H1 (cell line): ENCODE data around the gene CCDC74A. TPM values are rescaled to one million over a fixed set of nuclear protein-coding genes. Genes with fewer than 3 reads are reported as not detected.
"Not testable (repeated sequence)": the region's sequence is repeated elsewhere in the genome, so short reads cannot be mapped to it uniquely, and the experiment has no call there.

Experiments used
- CTCF ChIA-PET: fragments of 300-600 bp; sonication (Branson Sonifier 250); formaldehyde crosslinking; loops from one replicate; lab custom pipeline; 2021; ENCODE audit not compliant: partially characterized antibody; lab: Charles Lee
- POLR2A ChIA-PET: fragments of 300-600 bp; sonication (Branson Sonifier 250); formaldehyde crosslinking; loops from one replicate; lab custom pipeline; 2021; ENCODE audit warnings: inconsistent platforms; ENCODE audit not compliant: partially characterized antibody; lab: Charles Lee
- DNase-seq, 2 experiments: peaks; one replicate each; pipeline versions ENCODE4 v3.0.0 to v3.0.0-alpha.2; 2010 to 2022; ENCODE audit warnings: low spot score in 2 of 2, low read depth in 1 of 2, mixed read lengths in 1 of 2
- FAIRE-seq: peaks from 2 replicates; lab custom pipeline; 2011; peaks lifted over from hg19 to GRCh38; lab: Jason Lieb, UNC
- H2AFZ ChIP-seq: 2 replicates; pipeline ENCODE4 v1.8.1; 2012; ENCODE audit warnings: low read length, inconsistent platforms
- H2AK5ac ChIP-seq: 2 replicates; pipeline ENCODE4 v1.6.1; 2013; ENCODE audit warnings: low read depth, low read length
- H2BK120ac ChIP-seq: replicated peaks from 2 replicates; pipeline ENCODE3; 2013; ENCODE audit warnings: low read depth, low read length, inconsistent platforms
- H2BK12ac ChIP-seq: 2 replicates; pipeline ENCODE4 v1.6.1; 2013; ENCODE audit warnings: low read depth, low read length
- H2BK15ac ChIP-seq: 2 replicates; pipeline ENCODE4 v1.6.1; 2013; ENCODE audit warnings: low read length
- H2BK20ac ChIP-seq: 2 replicates; pipeline ENCODE4 v1.6.1; 2013; ENCODE audit warnings: low read length
- H2BK5ac ChIP-seq: 2 replicates; pipeline ENCODE4 v1.6.1; 2013; ENCODE audit warnings: low read depth, low read length
- H3K14ac ChIP-seq: 2 replicates; pipeline ENCODE4 v1.6.1; 2013; ENCODE audit warnings: inconsistent platforms; ENCODE audit not compliant: insufficient read length
- H3K18ac ChIP-seq: 2 replicates; pipeline ENCODE4 v1.6.1; 2013; ENCODE audit warnings: low read length; ENCODE audit errors: extremely low read depth
- H3K23ac ChIP-seq: 2 replicates; pipeline ENCODE4 v1.6.1; 2013; ENCODE audit warnings: inconsistent platforms; ENCODE audit not compliant: insufficient read length
- H3K23me2 ChIP-seq: 2 replicates; pipeline ENCODE4 v1.6.1; 2013; ENCODE audit warnings: low read depth, low read length
- H3K27ac ChIP-seq: 2 replicates; pipeline ENCODE4 v1.6.1; 2011; ENCODE audit warnings: low read depth, low read length, inconsistent platforms
- H3K27me3 ChIP-seq, 4 experiments: replicated peaks in 1 of 4; 1 replicate in 1 of 4; 2 replicates in 3 of 4; pipeline versions ENCODE4 v1.6.1 to v1.8.1; 2011 to 2013; ENCODE audit warnings: low read length in 3 of 4, mild to moderate bottlenecking in 3 of 4, inconsistent platforms in 2 of 4, mixed read lengths in 2 of 4, moderate library complexity in 1 of 4; ENCODE audit not compliant: control insufficient read depth in 3 of 4, insufficient read depth in 3 of 4; ENCODE audit errors: extremely low read depth in 1 of 4
- H3K36me3 ChIP-seq, 4 experiments: 2 replicates each; pipeline versions ENCODE4 v1.6.1 to v1.8.1; 2011 to 2013; ENCODE audit warnings: mild to moderate bottlenecking in 4 of 4, low read length in 3 of 4, moderate library complexity in 2 of 4, control low read depth in 1 of 4, inconsistent platforms in 1 of 4; ENCODE audit not compliant: insufficient read depth in 4 of 4, control insufficient read depth in 2 of 4
- H3K4ac ChIP-seq: replicated peaks from 2 replicates; pipeline ENCODE3; 2013; ENCODE audit warnings: low read length, low read depth, mixed read lengths, inconsistent platforms; ENCODE audit not compliant: insufficient read length
- H3K4me1 ChIP-seq, 4 experiments: replicated peaks in 1 of 4; 1 replicate in 1 of 4; 2 replicates in 3 of 4; pipeline versions ENCODE4 v1.6.1 to v1.8.1; 2011 to 2013; ENCODE audit warnings: low read length in 3 of 4, inconsistent platforms in 2 of 4, mixed read lengths in 1 of 4; ENCODE audit not compliant: insufficient read depth in 4 of 4, control insufficient read depth in 3 of 4
- H3K4me2 ChIP-seq, 2 experiments: 2 replicates each; pipeline versions ENCODE4 v1.6.1 to v1.8.1; 2011 to 2013; ENCODE audit warnings: low read depth in 2 of 2, low read length in 2 of 2, control low read depth in 1 of 2, inconsistent platforms in 1 of 2, mild to moderate bottlenecking in 1 of 2; ENCODE audit not compliant: insufficient read depth in 1 of 2
- H3K4me3 ChIP-seq, 4 experiments: fragments of 200-600, 300-600 bp in 1 of 4; sonication (generic), shearing (Covaris generic), sonication (Bioruptor Twin) in 1 of 4; 2 replicates each; pipeline versions ENCODE4 v1.5.1 to v1.8.1; 2011 to 2016; ENCODE audit warnings: low read length in 4 of 4, low read depth in 3 of 4, control low read depth in 2 of 4, inconsistent platforms in 2 of 4, mild to moderate bottlenecking in 2 of 4, mixed read lengths in 1 of 4, moderate library complexity in 1 of 4; ENCODE audit not compliant: insufficient read depth in 2 of 4; ENCODE audit errors: extremely low read depth in 1 of 4
- H3K56ac ChIP-seq: replicated peaks from 2 replicates; pipeline ENCODE3; 2013; ENCODE audit warnings: low read depth, mild to moderate bottlenecking, mixed read lengths, low read length, inconsistent platforms; ENCODE audit not compliant: insufficient read length
- H3K79me1 ChIP-seq: 2 replicates; pipeline ENCODE4 v1.6.1; 2013; ENCODE audit warnings: low read depth, low read length, control low read depth
- H3K79me2 ChIP-seq, 2 experiments: 2 replicates each; pipeline versions ENCODE4 v1.6.1 to v1.8.1; 2012 to 2013; ENCODE audit warnings: low read length in 2 of 2, mild to moderate bottlenecking in 2 of 2, inconsistent platforms in 1 of 2; ENCODE audit not compliant: insufficient read depth in 2 of 2, control insufficient read depth in 1 of 2
- H3K9ac ChIP-seq, 4 experiments: replicated peaks in 1 of 4; 1 replicate in 1 of 4; 2 replicates in 3 of 4; pipeline versions ENCODE4 v1.6.1 to v1.8.1; 2011 to 2013; ENCODE audit warnings: low read depth in 3 of 4, low read length in 3 of 4, control low read depth in 2 of 4, mild to moderate bottlenecking in 2 of 4, moderate library complexity in 2 of 4, inconsistent platforms in 1 of 4; ENCODE audit errors: extremely low read depth in 1 of 4
- H3K9me3 ChIP-seq, 2 experiments: 2 replicates each; pipeline versions ENCODE4 v1.6.1 to v1.8.1; 2012 to 2013; ENCODE audit warnings: mild to moderate bottlenecking in 2 of 2, moderate library complexity in 2 of 2, control low read depth in 1 of 2, inconsistent platforms in 1 of 2, low read depth in 1 of 2, low read length in 1 of 2, mixed read lengths in 1 of 2; ENCODE audit not compliant: insufficient read depth in 2 of 2
- H4K20me1 ChIP-seq, 2 experiments: replicated peaks in 1 of 2; 2 replicates each; pipeline versions ENCODE3 to v1.8.1; 2011 to 2013; ENCODE audit warnings: inconsistent platforms in 2 of 2, low read length in 2 of 2, mild to moderate bottlenecking in 1 of 2; ENCODE audit not compliant: insufficient read depth in 2 of 2, control insufficient read depth in 1 of 2
- H4K5ac ChIP-seq: 2 replicates; pipeline ENCODE4 v1.6.1; 2013; ENCODE audit warnings: low read length, low read depth, mixed read lengths, inconsistent platforms; ENCODE audit not compliant: insufficient read length
- H4K8ac ChIP-seq: 2 replicates; pipeline ENCODE4 v1.8.0; 2013; ENCODE audit warnings: mild to moderate bottlenecking, moderate library complexity, low read length, inconsistent platforms; ENCODE audit not compliant: insufficient read depth; ENCODE audit errors: extremely low read depth
- H4K91ac ChIP-seq: replicated peaks from 2 replicates; pipeline ENCODE3; 2013; ENCODE audit warnings: low read length, mixed read lengths, inconsistent platforms; ENCODE audit not compliant: insufficient read length
- WGBS, 2 experiments: shearing (Covaris generic) in 1 of 2; methylation state at CpG; one replicate each; pipeline versions ENCODE4 v1.1.6 to v1.1.7; 2013 to 2015; ENCODE audit warnings: low lambda C conversion rate in 2 of 2, mixed read lengths in 2 of 2, inconsistent platforms in 1 of 2, low coverage in 1 of 2, missing lambda C conversion rate in 1 of 2; ENCODE audit not compliant: insufficient replicate concordance in 2 of 2, insufficient coverage in 1 of 2, insufficient read length in 1 of 2; ENCODE audit errors: extremely low coverage in 1 of 2, missing lambda C conversion rate in 1 of 2; 5-methylcytosine and 5-hydroxymethylcytosine counted together
- polyA plus RNA-seq, 7 experiments: library from polyadenylated mRNA; depleted of rRNA in 3 of 7; stranded (reverse) in 5 of 7; unstranded in 2 of 7; fragments of >200 nt in 5 of 7; fragments of 200-250 nt in 2 of 7; gene quantifications; 1 replicate in 5 of 7; 2 replicates in 1 of 7; 4 replicates in 1 of 7; pipeline versions ENCODE4 v1.2.1 to v1.2.3, GENCODE V29; 2011 to 2013; ENCODE audit warnings: missing spikeins in 2 of 7, mixed read lengths in 2 of 7
- total RNA-seq: library from RNA; stranded (reverse); fragmentation: NEBNext Ultra II Directional; extraction: Animal tissue kit (Norgen Biotek cat#: 25700); gene quantifications from 2 replicates; pipeline ENCODE4 v1.2.1, GENCODE V29; 2021

The CCDC74A gene
- total and polyA plus RNA-seq, 2 of the 8 experiments (the other 6 are each of a cell fraction or from before 2014, with no cell fraction given), result 18.1 to 21.0 TPM

- POLR2A ChIA-PET, FAIRE-seq: not testable (repeated sequence)
- WGBS, 2 experiments, result 93% methylated on average over 16 of the region's 16 CpGs; no CpG with 5 or more reads in 1 of the 2 experiments
Measured at GRCh38 chr2:131517856-131518255, 9.8 kb upstream of the CCDC74A start.

DNA sequence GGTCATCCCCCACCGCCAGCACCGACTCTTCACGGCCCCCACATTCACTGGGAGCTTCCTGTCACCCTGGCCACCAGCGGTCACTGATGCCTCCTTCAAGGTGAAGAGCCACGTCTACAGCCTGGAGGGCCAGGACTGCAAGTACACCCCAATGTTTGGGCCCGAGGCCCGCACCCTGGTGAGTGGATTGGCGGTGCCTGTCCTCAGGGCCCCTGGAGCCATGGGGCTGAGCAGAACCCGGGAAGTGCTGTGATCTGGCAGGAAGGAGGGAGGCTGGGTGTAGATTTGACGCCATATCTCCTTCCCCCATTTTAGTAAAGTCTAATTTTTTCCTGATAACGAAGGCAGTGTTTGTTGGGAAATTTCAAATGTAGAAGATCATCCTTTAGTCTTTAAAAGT is 9.2 kb upstream of the CCDC74A start:
- FAIRE-seq, H3K79me1 ChIP-seq, H4K8ac ChIP-seq, H2BK120ac ChIP-seq, H3K4me1 ChIP-seq, H2AFZ ChIP-seq, H3K9ac ChIP-seq, H3K9me3 ChIP-seq, H2BK20ac ChIP-seq, H3K79me2 ChIP-seq, H3K23me2 ChIP-seq, CTCF ChIA-PET, H3K27ac ChIP-seq, H2AK5ac ChIP-seq, H4K91ac ChIP-seq, POLR2A ChIA-PET, H3K4ac ChIP-seq, H3K18ac ChIP-seq, H2BK12ac ChIP-seq, H4K5ac ChIP-seq, H3K4me2 ChIP-seq, H4K20me1 ChIP-seq, H3K56ac ChIP-seq, H3K14ac ChIP-seq, H2BK15ac ChIP-seq, H3K4me3 ChIP-seq, DNase-seq, H3K23ac ChIP-seq, H2BK5ac ChIP-seq, H3K27me3 ChIP-seq: not testable (repeated sequence)
- H3K36me3 ChIP-seq, result peaks cover 2 to 32% (median 8%) of the 10 kb centered on the region in 4 experiments; a peak in 6 of 8 replicates
- WGBS, 2 experiments, result 94% methylated on average over 6 of the region's 11 CpGs; no CpG with 5 or more reads in 1 of the 2 experiments

More at GRCh38 chr2:131517856-131518255, 9.8 kb upstream of the CCDC74A start:
- H3K14ac ChIP-seq, H3K56ac ChIP-seq, H3K18ac ChIP-seq, H2BK20ac ChIP-seq, H3K79me2 ChIP-seq, H2AFZ ChIP-seq, H3K27ac ChIP-seq, H4K91ac ChIP-seq, H2BK12ac ChIP-seq, H3K79me1 ChIP-seq, H3K4me2 ChIP-seq, H2BK5ac ChIP-seq, H3K9ac ChIP-seq, CTCF ChIA-PET, H2BK15ac ChIP-seq, H4K20me1 ChIP-seq, H3K27me3 ChIP-seq, H4K8ac ChIP-seq, H2AK5ac ChIP-seq, H3K9me3 ChIP-seq, H3K4me1 ChIP-seq, H3K23me2 ChIP-seq, H2BK120ac ChIP-seq, H3K4ac ChIP-seq, DNase-seq, H3K23ac ChIP-seq, H4K5ac ChIP-seq, H3K4me3 ChIP-seq: not testable (repeated sequence)
- H3K36me3 ChIP-seq, result peaks cover 2 to 39% (median 8%) of the 10 kb centered on the region in 4 experiments; a peak in 6 of 8 replicates
